ENCODE data around the gene VANGL2. TPM values are rescaled to one million over a fixed set of nuclear protein-coding genes. Genes with fewer than 3 reads are reported as not detected.

The VANGL2 gene
- total RNA-seq, 1 donor from 2014 or later, result 2.1 TPM

GRCh38 chr1:160411271-160412027 is 11.1 kb downstream of the VANGL2 start:
- H3K9me3 ChIP-seq (ENCODE audit: control insufficient read depth in 3 of 3, low read length in 3 of 3), result no peaks in the 10 kb centered on the region
- H3K9ac ChIP-seq (ENCODE audit: low read depth in 1 of 3, low read length in 3 of 3), result no peak overlapping the region
- H3K4me1 ChIP-seq (ENCODE audit: control insufficient read depth in 3 of 3, insufficient read depth in 3 of 3, low read length in 3 of 3), result no peaks in the 10 kb centered on the region
- H3K4me3 ChIP-seq (ENCODE audit: low read length in 3 of 3), result no peak overlapping the region
- H3K27ac ChIP-seq (ENCODE audit: low read depth, low read length), result no peak overlapping the region
- H3K27me3 ChIP-seq (ENCODE audit: control insufficient read depth in 3 of 3, insufficient read depth in 3 of 3, low read length in 3 of 3), result no peaks in the 10 kb centered on the region
- no peaks in the 10 kb centered on the region for H3K36me3 ChIP-seq (ENCODE audit: control insufficient read depth in 3 of 3, insufficient read depth in 3 of 3, low read length in 3 of 3)

GRCh38 chr1:160412028-160412362 is 11.6 kb downstream of the VANGL2 start:
- no peak overlapping the region for H3K27ac ChIP-seq (ENCODE audit: low read depth, low read length)
- H3K36me3 ChIP-seq (ENCODE audit: control insufficient read depth in 3 of 3, insufficient read depth in 3 of 3, low read length in 3 of 3), result no peaks in the 10 kb centered on the region
- H3K4me3 ChIP-seq (ENCODE audit: low read length in 3 of 3), result no peak overlapping the region
- no peaks in the 10 kb centered on the region for H3K27me3 ChIP-seq (ENCODE audit: control insufficient read depth in 3 of 3, insufficient read depth in 3 of 3, low read length in 3 of 3)
- no peak overlapping the region for H3K9ac ChIP-seq (ENCODE audit: low read depth in 1 of 3, low read length in 3 of 3)
- no peaks in the 10 kb centered on the region for H3K4me1 ChIP-seq (ENCODE audit: control insufficient read depth in 3 of 3, insufficient read depth in 3 of 3, low read length in 3 of 3)
- H3K9me3 ChIP-seq (ENCODE audit: control insufficient read depth in 3 of 3, low read length in 3 of 3), result no peaks in the 10 kb centered on the region

- H3K36me3 ChIP-seq (ENCODE audit: control insufficient read depth in 3 of 3, insufficient read depth in 3 of 3, low read length in 3 of 3), result no peaks in the 10 kb centered on the region
- no peaks in the 10 kb centered on the region for H3K9me3 ChIP-seq (ENCODE audit: control insufficient read depth in 3 of 3, low read length in 3 of 3)
- H3K27me3 ChIP-seq (ENCODE audit: control insufficient read depth in 3 of 3, insufficient read depth in 3 of 3, low read length in 3 of 3), result no peaks in the 10 kb centered on the region
- H3K9ac ChIP-seq (ENCODE audit: low read depth in 1 of 3, low read length in 3 of 3), result no peak overlapping the region
- H3K4me3 ChIP-seq (ENCODE audit: low read length in 3 of 3), result no peak overlapping the region
- H3K4me1 ChIP-seq (ENCODE audit: control insufficient read depth in 3 of 3, insufficient read depth in 3 of 3, low read length in 3 of 3), result no peaks in the 10 kb centered on the region
- no peak overlapping the region for H3K27ac ChIP-seq (ENCODE audit: low read depth, low read length)
Measured at GRCh38 chr1:160413716-160414115, 13.4 kb downstream of the VANGL2 start.

- Histone ChIP-seq H3K36me3 (ENCODE audit: control insufficient read depth in 3 of 3, insufficient read depth in 3 of 3, low read length in 3 of 3) (no peaks in the 10 kb centered on the region), H3K4me1 (ENCODE audit: control insufficient read depth in 3 of 3, insufficient read depth in 3 of 3, low read length in 3 of 3) (no peaks in the 10 kb centered on the region), H3K4me3 (ENCODE audit: low read length in 3 of 3) (no peak overlapping the region), H3K9me3 (ENCODE audit: control insufficient read depth in 3 of 3, low read length in 3 of 3) (no peaks in the 10 kb centered on the region), H3K27ac (ENCODE audit: low read depth, low read length) (no peak overlapping the region), H3K27me3 (ENCODE audit: control insufficient read depth in 3 of 3, insufficient read depth in 3 of 3, low read length in 3 of 3) (no peaks in the 10 kb centered on the region), H3K9ac (ENCODE audit: low read depth in 1 of 3, low read length in 3 of 3) (no peak overlapping the region)
Measured at GRCh38 chr1:160414881-160415280, 14.5 kb downstream of the VANGL2 start.

GRCh38 chr1:160415696-160416290 is 15.4 kb downstream of the VANGL2 start:
- no peak overlapping the region for H3K4me3 ChIP-seq (ENCODE audit: low read length in 3 of 3)
- no peaks in the 10 kb centered on the region for H3K36me3 ChIP-seq (ENCODE audit: control insufficient read depth in 3 of 3, insufficient read depth in 3 of 3, low read length in 3 of 3)
- H3K27me3 ChIP-seq (ENCODE audit: control insufficient read depth in 3 of 3, insufficient read depth in 3 of 3, low read length in 3 of 3), result no peaks in the 10 kb centered on the region

GRCh38 chr1:160416369-160416768 is 16.0 kb downstream of the VANGL2 start:
- Histone ChIP-seq H3K4me1 (ENCODE audit: control insufficient read depth in 3 of 3, insufficient read depth in 3 of 3, low read length in 3 of 3) (no peaks in the 10 kb centered on the region), H3K36me3 (ENCODE audit: control insufficient read depth in 3 of 3, insufficient read depth in 3 of 3, low read length in 3 of 3) (peaks cover 0 to 3% (median 0%) of the 10 kb centered on the region in 3 donors), H3K27ac (ENCODE audit: low read depth, low read length) (no peak overlapping the region), H3K27me3 (ENCODE audit: control insufficient read depth in 3 of 3, insufficient read depth in 3 of 3, low read length in 3 of 3) (no peaks in the 10 kb centered on the region), H3K9me3 (ENCODE audit: control insufficient read depth in 3 of 3, low read length in 3 of 3) (no peaks in the 10 kb centered on the region), H3K9ac (ENCODE audit: low read depth in 1 of 3, low read length in 3 of 3) (no peak overlapping the region), H3K4me3 (ENCODE audit: low read length in 3 of 3) (no peak overlapping the region)

More at GRCh38 chr1:160415696-160416290, 15.4 kb downstream of the VANGL2 start:
- Histone ChIP-seq H3K9me3 (ENCODE audit: control insufficient read depth in 3 of 3, low read length in 3 of 3) (no peaks in the 10 kb centered on the region), H3K4me1 (ENCODE audit: control insufficient read depth in 3 of 3, insufficient read depth in 3 of 3, low read length in 3 of 3) (no peaks in the 10 kb centered on the region), H3K9ac (ENCODE audit: low read depth in 1 of 3, low read length in 3 of 3) (no peak overlapping the region), H3K27ac (ENCODE audit: low read depth, low read length) (no peak overlapping the region)

GRCh38 chr1:160418483-160418882 is 18.1 kb downstream of the VANGL2 start:
- Histone ChIP-seq H3K9me3 (ENCODE audit: control insufficient read depth in 3 of 3, low read length in 3 of 3) (no peaks in the 10 kb centered on the region), H3K4me3 (ENCODE audit: low read length in 3 of 3) (no peak overlapping the region)

GRCh38 chr1:160419150-160419837 is 18.9 kb downstream of the VANGL2 start:
- no peak overlapping the region for H3K9ac ChIP-seq (ENCODE audit: low read depth in 1 of 3, low read length in 3 of 3)
- no peaks in the 10 kb centered on the region for H3K4me1 ChIP-seq (ENCODE audit: control insufficient read depth in 3 of 3, insufficient read depth in 3 of 3, low read length in 3 of 3)
- H3K4me3 ChIP-seq (ENCODE audit: low read length in 3 of 3), result no peak overlapping the region
- H3K9me3 ChIP-seq (ENCODE audit: control insufficient read depth in 3 of 3, low read length in 3 of 3), result no peaks in the 10 kb centered on the region
- H3K36me3 ChIP-seq (ENCODE audit: control insufficient read depth in 3 of 3, insufficient read depth in 3 of 3, low read length in 3 of 3), result peaks cover 0 to 3% (median 0%) of the 10 kb centered on the region in 3 donors
- H3K27me3 ChIP-seq (ENCODE audit: control insufficient read depth in 3 of 3, insufficient read depth in 3 of 3, low read length in 3 of 3), result no peaks in the 10 kb centered on the region
- H3K27ac ChIP-seq (ENCODE audit: low read depth, low read length), result no peak overlapping the region

More at GRCh38 chr1:160418483-160418882, 18.1 kb downstream of the VANGL2 start:
- Histone ChIP-seq H3K36me3 (ENCODE audit: control insufficient read depth in 3 of 3, insufficient read depth in 3 of 3, low read length in 3 of 3) (peaks cover 0 to 3% (median 0%) of the 10 kb centered on the region in 3 donors), H3K9ac (ENCODE audit: low read depth in 1 of 3, low read length in 3 of 3) (no peak overlapping the region), H3K27me3 (ENCODE audit: control insufficient read depth in 3 of 3, insufficient read depth in 3 of 3, low read length in 3 of 3) (no peaks in the 10 kb centered on the region), H3K27ac (ENCODE audit: low read depth, low read length) (no peak overlapping the region), H3K4me1 (ENCODE audit: control insufficient read depth in 3 of 3, insufficient read depth in 3 of 3, low read length in 3 of 3) (no peaks in the 10 kb centered on the region)

GRCh38 chr1:160419838-160420169 is 19.4 kb downstream of the VANGL2 start:
- Histone ChIP-seq H3K4me3 (ENCODE audit: low read length in 3 of 3) (no peak overlapping the region), H3K9ac (ENCODE audit: low read depth in 1 of 3, low read length in 3 of 3) (no peak overlapping the region), H3K36me3 (ENCODE audit: control insufficient read depth in 3 of 3, insufficient read depth in 3 of 3, low read length in 3 of 3) (peaks cover 0 to 3% (median 3%) of the 10 kb centered on the region in 3 donors), H3K4me1 (ENCODE audit: control insufficient read depth in 3 of 3, insufficient read depth in 3 of 3, low read length in 3 of 3) (no peaks in the 10 kb centered on the region), H3K9me3 (ENCODE audit: control insufficient read depth in 3 of 3, low read length in 3 of 3) (no peaks in the 10 kb centered on the region), H3K27ac (ENCODE audit: low read depth, low read length) (no peak overlapping the region), H3K27me3 (ENCODE audit: control insufficient read depth in 3 of 3, insufficient read depth in 3 of 3, low read length in 3 of 3) (no peaks in the 10 kb centered on the region)
